Fibroblast of villous mesenchyme (primary cell): ENCODE results near the gene TET3. TPM values are rescaled to one million over a fixed set of nuclear protein-coding genes. Genes with fewer than 3 reads are reported as not detected.

ENCODE experiments used
- DNase-seq: peaks from one replicate; pipeline ENCODE4 v3.0.0-alpha.2; 2010; ENCODE audit warnings: low read depth
- H3K4me3 ChIP-seq: 2 replicates; pipeline ENCODE4 v1.5.1; 2011; ENCODE audit warnings: low read depth, mild to moderate bottlenecking, low read length
- CTCF ChIP-seq: IDR thresholded peaks from 2 replicates; pipeline ENCODE4 v1.5.1; 2012; ENCODE audit warnings: low read depth, mild to moderate bottlenecking, low read length; ENCODE audit not compliant: insufficient read depth
- total RNA-seq: library from RNA; depleted of rRNA; stranded (reverse); fragments of >200 nt; gene quantifications from 2 replicates; pipeline ENCODE4 v1.2.3, GENCODE V29; 2012

Gene TET3
- total RNA-seq, 1 donor = 5.6 TPM

DNA sequence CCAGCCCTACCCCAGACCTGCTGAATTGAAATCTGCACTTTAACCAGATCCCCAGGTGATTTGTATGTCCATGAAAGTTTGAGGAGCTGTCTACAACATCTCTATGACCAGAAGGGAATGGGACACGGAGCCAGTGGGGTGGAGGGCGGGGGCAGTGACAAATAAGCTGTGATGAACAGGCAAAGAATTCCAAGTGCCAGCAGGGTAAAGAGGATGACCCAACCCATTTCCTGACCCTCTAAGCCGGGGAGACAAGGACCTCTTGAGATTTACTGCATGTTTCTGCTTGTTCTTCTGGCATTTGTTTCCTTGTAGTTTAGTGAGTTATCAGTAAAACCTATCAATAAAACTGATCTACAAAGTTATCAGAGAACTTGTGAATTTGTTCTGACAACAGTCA, 8.7 kb downstream of the TET3 start:
- no peak for DNase-seq
- TF ChIP-seq CTCF = no peak
- no peak overlapping the region for H3K4me3 ChIP-seq

DNA sequence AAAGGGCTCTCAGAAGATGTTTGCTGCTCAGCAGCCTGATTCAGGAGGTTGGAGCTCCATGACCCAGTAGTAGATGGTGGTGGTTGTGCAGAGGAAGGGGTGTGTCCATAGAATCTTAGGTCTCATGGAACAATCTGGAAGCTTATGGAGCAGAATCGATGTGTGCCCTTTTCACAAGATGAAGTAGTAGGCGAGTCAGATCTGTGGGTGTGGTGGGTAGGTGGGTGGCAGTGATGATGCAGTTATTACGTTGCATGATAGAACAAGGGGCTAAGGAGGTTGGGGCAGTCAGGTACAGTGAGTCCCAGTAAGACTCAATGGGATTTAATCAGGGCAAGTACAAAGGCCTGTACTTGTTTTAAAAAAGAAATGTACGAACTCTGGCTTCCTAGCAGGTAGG, 9.1 kb downstream of the TET3 start:
- H3K4me3 ChIP-seq = no peak overlapping the region
- no peak for TF ChIP-seq CTCF
- DNase-seq = no peak

DNA sequence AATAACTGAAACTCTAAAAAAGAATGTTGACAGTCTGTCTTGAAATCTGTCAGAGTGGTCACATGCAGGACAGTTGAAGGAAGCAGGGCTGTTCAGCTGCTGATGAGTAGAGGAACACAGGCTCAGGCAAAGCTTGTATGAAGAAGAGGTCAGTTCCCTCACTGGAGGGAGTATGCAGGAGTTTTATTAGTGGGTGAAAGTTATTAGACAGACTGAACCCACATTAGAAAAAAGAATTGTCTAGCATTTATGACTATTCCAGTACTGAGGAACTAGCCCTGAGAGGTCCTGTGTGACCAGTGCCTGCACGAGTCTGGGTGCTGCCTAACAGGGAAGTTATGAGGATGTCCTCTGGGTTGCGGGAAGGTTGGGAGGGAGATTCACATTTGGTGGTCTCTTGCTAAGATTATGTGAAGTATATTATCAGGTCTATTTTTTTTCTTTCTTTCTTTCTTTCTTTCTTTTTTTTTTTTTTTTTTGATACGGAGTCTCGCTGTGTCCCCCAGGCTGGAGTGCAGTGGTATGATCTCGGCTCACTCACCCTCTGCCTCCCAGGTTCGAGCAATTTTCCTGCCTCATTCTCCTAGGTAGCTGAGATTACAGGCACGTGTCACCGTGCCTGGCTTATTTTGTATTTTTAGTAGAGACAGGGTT, 9.6 kb downstream of the TET3 start:
- no peak for TF ChIP-seq CTCF
- DNase-seq = no peak
- H3K4me3 ChIP-seq = no peak overlapping the region

- no peak for DNase-seq
- peak; percentile 9 for TF ChIP-seq CTCF
- H3K4me3 ChIP-seq = no peak overlapping the region
Measured at GRCh38 chr2:73995810-73996209, 11.1 kb downstream of the TET3 start.

DNA sequence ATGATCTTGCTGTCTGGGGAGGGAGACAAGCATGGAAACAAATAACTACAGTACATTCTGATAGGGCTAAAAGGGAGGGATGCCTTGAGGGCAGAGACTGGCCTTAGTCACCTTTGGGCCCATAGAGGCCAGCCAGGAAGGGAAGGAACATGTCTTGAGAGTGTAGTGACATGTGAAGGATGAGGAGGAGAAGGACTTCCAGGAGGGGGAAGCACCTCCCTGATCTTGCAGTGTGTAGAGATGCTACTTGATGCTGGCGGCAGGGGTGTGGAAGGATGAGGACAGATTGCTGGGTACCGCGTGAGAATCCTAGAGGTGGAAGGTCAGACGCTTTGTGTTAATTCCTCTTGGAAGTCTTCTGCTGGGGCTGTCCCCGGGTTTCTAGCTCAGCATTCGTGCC, 13.1 kb downstream of the TET3 start:
- peak; percentile 18 for TF ChIP-seq CTCF
- H3K4me3 ChIP-seq = no peak overlapping the region
- DNase-seq = no peak

DNA sequence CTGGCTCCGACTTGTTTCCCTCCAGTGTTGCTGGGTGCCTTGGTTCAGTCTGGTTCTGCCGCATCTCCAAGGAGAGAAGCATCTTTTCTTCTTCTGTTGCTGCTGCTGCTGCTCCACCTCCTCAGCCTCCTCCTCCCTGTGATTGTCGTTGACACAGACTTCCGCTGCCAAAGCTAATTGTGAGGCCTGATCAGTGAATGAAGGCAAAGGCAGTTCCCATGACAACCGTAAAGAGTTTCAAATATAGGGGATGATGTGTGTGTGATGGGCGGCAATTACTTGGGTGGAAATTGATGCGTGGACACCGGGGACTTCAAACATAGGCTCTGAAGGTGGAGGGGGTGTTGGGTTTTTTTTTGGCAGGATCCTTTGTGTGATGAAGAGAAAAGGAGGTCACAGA, 13.7 kb downstream of the TET3 start:
- no peak for DNase-seq
- no peak for TF ChIP-seq CTCF
- H3K4me3 ChIP-seq = no peak overlapping the region

- no peak for DNase-seq
- H3K4me3 ChIP-seq = no peak overlapping the region
- no peak for TF ChIP-seq CTCF
Measured at GRCh38 chr2:73998933-73999332, 14.2 kb downstream of the TET3 start.
